DND-41 (cell line): ENCODE results near the gene SLC48A1.

Source experiments
- EZH2 ChIP-seq: IDR thresholded peaks from 3 replicates; pipeline ENCODE4 v1.6.1; 2012; ENCODE audit warnings: borderline replicate concordance, low read depth, mild to moderate bottlenecking, moderate library complexity, low read length, inconsistent platforms; ENCODE audit not compliant: severe bottlenecking
- TF ChIP-seq, protein P1 (sequence below): IDR thresholded peaks from 2 replicates; pipeline ENCODE4 v1.5.1; 2012; ENCODE audit warnings: borderline replicate concordance, low read length, moderate library complexity, mild to moderate bottlenecking; ENCODE audit not compliant: poor library complexity, severe bottlenecking; ENCODE audit errors: extremely low read depth

DNA sequence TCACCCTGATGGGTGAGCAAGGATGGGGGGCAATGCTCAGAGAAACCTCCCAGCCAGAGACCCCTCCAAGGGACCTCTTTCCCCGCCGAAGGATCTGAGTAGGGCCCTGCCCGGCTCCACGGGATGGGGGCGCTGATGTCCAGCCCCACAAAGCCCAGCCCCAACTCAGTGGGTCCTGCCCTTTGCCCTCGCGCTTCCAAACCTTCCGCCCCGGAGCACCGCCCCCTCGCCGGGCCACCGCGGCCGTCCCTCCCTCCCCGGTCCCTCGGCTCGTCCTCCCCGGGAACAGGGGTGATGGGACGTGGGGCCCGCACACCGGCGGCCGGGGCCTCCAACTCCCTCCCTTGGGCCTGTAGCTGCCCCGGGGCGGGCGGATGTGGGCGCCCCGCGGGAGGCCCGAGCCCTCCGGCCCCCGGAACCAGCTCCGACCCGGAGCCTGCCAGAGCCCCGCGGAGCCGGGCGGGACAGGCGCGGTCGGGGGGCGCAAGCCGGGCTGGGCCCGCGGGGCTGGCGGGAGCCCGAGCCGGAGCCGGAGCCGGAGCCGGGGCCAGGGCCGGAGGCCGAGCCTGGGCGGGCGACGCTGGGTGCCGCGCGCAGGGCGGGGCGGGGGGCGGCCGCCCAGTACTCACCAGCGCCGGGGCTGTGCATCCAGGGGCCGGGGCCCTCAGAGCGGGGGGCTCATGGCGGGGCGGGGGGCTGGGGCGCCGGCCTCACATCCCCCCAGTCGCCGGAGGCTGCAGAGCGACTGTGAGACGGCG is 46.3 kb downstream of the SLC48A1 start:
- TF ChIP-seq, protein P1, sequence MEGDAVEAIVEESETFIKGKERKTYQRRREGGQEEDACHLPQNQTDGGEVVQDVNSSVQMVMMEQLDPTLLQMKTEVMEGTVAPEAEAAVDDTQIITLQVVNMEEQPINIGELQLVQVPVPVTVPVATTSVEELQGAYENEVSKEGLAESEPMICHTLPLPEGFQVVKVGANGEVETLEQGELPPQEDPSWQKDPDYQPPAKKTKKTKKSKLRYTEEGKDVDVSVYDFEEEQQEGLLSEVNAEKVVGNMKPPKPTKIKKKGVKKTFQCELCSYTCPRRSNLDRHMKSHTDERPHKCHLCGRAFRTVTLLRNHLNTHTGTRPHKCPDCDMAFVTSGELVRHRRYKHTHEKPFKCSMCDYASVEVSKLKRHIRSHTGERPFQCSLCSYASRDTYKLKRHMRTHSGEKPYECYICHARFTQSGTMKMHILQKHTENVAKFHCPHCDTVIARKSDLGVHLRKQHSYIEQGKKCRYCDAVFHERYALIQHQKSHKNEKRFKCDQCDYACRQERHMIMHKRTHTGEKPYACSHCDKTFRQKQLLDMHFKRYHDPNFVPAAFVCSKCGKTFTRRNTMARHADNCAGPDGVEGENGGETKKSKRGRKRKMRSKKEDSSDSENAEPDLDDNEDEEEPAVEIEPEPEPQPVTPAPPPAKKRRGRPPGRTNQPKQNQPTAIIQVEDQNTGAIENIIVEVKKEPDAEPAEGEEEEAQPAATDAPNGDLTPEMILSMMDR: peak; percentile 18
- TF ChIP-seq EZH2: peak; percentile 58
